ENCODE measurements around the gene WASF2. TPM values are rescaled to one million over a fixed set of nuclear protein-coding genes. Genes with fewer than 3 reads are reported as not detected.

Gene WASF2
- total and polyA plus RNA-seq, 2 of the 13 experiments (the other 11 are each of a cell fraction or from before 2014, with no cell fraction given), result 10.4 to 27.7 TPM

GRCh38 chr1:27521336-27521831, 31.4 kb upstream of the WASF2 start (continued):
- no peak for TF ChIP-seq NR1H2 (CRISPR knock-in tag; IDR thresholded peaks at IDR 0.05; ENCODE audit: borderline replicate concordance, low read depth)
- TF ChIP-seq ZNF891 (CRISPR knock-in tag; IDR thresholded peaks at IDR 0.05), result peak; percentile 68; the same call in 1 of the 2 replicates
- 0 out of 2 replicates have a peak, but pooled peaks have one; percentile 23 for TF ChIP-seq KDM1A (CRISPR knock-in tag; IDR thresholded peaks at IDR 0.05)
- TF ChIP-seq ZBTB37 (CRISPR knock-in tag; IDR thresholded peaks at IDR 0.05), result no peak
- no peak for TF ChIP-seq CENPBD1 (CRISPR knock-in tag; IDR thresholded peaks at IDR 0.05; ENCODE audit: borderline replicate concordance, low read depth)
- 0 out of 2 replicates have a peak, but pooled peaks have one; percentile 36 for TF ChIP-seq MXD3 (CRISPR knock-in tag; IDR thresholded peaks at IDR 0.05)
- no peak for TF ChIP-seq IKZF1 (IDR thresholded peaks at IDR 0.05)
- no peak for TF ChIP-seq NFRKB (IDR thresholded peaks at IDR 0.05)
- TF ChIP-seq GTF3A (CRISPR knock-in tag; conservative IDR thresholded peaks at IDR 0.05), result no peak
- no peak for TF ChIP-seq YEATS2 (CRISPR knock-in tag; IDR thresholded peaks at IDR 0.05; ENCODE audit: borderline replicate concordance)
- no peak for TF ChIP-seq JUND (CRISPR knock-in tag; IDR thresholded peaks at IDR 0.05)
- no peak for TF ChIP-seq PRDM4 (CRISPR knock-in tag; IDR thresholded peaks at IDR 0.05; ENCODE audit: borderline replicate concordance)
- no peak for TF ChIP-seq SNAPC5 (CRISPR knock-in tag; IDR thresholded peaks at IDR 0.05; ENCODE audit: borderline replicate concordance)
- 0 out of 2 replicates have a peak, but pooled peaks have one; percentile 13 for TF ChIP-seq ZNF724P (CRISPR knock-in tag; IDR thresholded peaks at IDR 0.05; ENCODE audit: borderline replicate concordance)
- TF ChIP-seq NRL (CRISPR knock-in tag; IDR thresholded peaks at IDR 0.05; ENCODE audit: borderline replicate concordance), result 0 out of 2 replicates have a peak, but pooled peaks have one; percentile 46
- no peak for TF ChIP-seq MED1 (CRISPR knock-in tag; IDR thresholded peaks at IDR 0.05)
- no peak for TF ChIP-seq PREB (CRISPR knock-in tag; IDR thresholded peaks at IDR 0.05)
- TF ChIP-seq ZNF609 (CRISPR knock-in tag; IDR thresholded peaks at IDR 0.05; ENCODE audit: borderline replicate concordance), result no peak
- no peak for TF ChIP-seq MAFG (CRISPR knock-in tag; IDR thresholded peaks at IDR 0.05)
- TF ChIP-seq KLF11 (CRISPR knock-in tag; IDR thresholded peaks at IDR 0.05), result no peak
